ENCODE data around the gene FBF1.

GRCh38 chr17:75874323-75875181 lies 66.3 kb downstream of the FBF1 start:
- TF ChIP-seq POLR2A (IDR thresholded peaks at IDR 0.05; ENCODE audit: low read depth, low read length) = no peak
- no peak for TF ChIP-seq POLR2AphosphoS5 (IDR thresholded peaks at IDR 0.05; ENCODE audit: low read depth, low read length)
- no peak for TF ChIP-seq TAF1 (IDR thresholded peaks at IDR 0.05; ENCODE audit: borderline replicate concordance, low read depth, low read length)
